T follicular helper cell (primary cell): ENCODE data around the gene PTPRF.
"Not testable (repeated sequence)": the region's sequence is repeated elsewhere in the genome, so short reads cannot be mapped to it uniquely, and the experiment has no call there.

Experiments used
- DNase-seq: peaks from one replicate; pipeline ENCODE4 v3.0.0-alpha.2; 2020; ENCODE audit warnings: low read depth

PTPRF gene

GRCh38 chr1:43537423-43538142 is 6.9 kb downstream of the PTPRF start:
- DNase-seq: no peak

DNA sequence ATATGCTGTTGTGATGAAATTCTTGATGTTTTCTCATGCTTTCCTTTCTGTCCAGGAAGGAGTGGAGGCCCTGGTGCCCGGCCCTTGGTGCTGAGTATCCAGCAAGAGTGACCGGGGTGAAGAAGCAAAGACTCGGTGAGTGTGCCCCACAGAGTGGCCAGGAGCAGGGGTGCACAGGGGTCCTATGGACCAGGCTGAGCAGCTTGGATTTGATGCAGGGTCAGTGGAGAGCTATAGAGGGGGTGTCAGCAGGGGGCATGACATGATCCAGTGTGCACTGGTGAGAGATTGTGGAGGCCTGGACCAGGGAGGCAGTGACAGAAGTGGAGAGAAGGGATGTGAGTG is 7.4 kb downstream of the PTPRF start:
- no peak for DNase-seq

DNA sequence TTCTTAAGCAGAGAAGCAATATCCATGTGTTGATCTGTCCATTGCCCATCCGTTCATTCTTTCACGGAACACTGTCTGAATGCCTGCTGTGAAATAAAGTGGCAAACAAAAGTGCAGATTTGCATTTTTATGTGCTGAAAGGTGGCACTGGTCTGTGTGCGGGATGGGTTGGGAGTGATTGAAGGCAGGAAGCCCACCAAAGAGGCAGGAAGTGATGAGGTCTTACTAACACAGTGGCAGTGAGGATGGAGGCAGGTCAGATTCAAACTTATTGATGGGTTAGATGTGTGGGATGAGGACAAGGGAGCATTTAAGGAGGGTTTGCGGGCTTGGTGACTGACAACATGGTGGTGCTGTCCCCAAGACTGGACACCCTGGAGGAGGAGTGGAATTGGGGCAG is 8.3 kb downstream of the PTPRF start:
- no peak for DNase-seq

DNA sequence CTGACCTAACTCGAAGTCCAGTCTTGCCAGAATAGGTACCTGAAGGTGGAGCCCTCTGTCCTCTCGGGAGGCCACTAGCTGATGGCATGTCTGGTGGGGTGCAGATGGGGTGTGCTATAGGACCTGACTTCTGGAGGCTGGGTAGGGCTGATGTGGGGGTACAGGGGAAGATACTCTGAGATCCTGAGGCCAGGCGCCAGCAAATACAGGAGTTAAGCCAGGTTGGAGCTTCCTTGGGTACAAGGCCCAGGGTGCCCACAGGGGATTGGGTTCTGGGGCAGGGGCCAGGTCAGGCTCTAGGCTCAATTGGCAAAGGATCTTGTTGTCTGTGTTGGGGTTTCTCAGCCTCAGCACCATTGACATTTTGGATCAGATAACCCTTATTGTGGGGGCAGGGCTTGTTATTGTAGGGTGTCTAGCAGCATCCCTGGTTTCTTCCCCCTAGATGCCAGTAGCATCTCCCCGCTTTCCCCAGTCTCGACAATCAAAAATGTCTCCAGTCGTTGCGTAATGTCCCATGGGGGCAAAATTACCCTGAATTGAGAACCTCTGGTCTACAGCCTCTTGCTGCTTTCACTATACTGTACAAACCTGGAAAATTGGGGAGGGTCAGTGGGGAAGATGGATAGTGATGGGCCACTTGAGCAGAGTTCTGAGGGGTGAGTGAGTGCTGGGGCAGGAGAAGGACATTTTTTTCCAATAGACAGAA is 9.2 kb downstream of the PTPRF start:
- no peak for DNase-seq

GRCh38 chr1:43540653-43541071 is 10.0 kb downstream of the PTPRF start:
- DNase-seq: no peak

DNA sequence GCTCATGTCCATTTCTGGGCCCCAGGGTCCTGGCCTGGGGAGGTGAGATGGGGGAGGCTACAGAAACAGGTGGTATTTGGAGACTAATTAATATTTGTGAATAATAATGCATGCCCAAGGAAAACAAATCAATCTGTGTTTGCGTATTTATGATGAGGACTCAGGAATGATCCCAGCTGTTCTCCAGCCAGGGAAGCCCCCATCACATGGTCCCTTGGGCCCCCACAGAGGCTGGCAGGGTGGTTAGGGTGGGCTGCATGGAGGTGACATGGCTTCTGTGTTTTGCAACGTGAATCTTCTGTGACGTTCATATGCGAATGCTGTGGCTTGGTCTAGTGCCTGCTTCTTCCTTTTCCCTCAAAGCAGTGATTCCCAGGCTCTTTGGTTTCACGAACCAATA is 10.5 kb downstream of the PTPRF start:
- no peak for DNase-seq

- no peak for DNase-seq
These were observed 11.2 kb downstream of the PTPRF start for GRCh38 chr1:43541721-43542401.

GRCh38 chr1:43542527-43543458 is 12.1 kb downstream of the PTPRF start:
- DNase-seq: no peak

DNA sequence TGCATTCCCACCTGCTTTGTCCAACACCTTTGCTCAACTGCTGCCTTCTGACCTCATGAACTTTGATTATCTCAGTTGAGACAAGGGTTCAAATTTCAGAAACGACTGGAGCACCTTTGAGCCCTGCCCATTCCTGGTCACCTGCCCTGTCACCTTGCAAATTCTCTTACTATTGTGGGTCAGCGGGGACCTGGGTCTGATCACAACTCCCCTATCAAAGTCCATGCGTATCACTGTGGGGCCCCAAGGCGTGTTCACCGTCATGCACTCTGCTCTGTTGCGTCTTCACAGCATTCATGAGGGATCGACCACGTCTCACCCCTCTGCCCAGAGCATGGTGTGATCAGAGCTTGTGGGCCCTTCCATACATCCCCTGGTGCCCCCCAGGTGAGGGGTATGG is 12.9 kb downstream of the PTPRF start:
- DNase-seq: no peak

- no peak for DNase-seq
These were observed 14.6 kb downstream of the PTPRF start for GRCh38 chr1:43545339-43545694.

DNA sequence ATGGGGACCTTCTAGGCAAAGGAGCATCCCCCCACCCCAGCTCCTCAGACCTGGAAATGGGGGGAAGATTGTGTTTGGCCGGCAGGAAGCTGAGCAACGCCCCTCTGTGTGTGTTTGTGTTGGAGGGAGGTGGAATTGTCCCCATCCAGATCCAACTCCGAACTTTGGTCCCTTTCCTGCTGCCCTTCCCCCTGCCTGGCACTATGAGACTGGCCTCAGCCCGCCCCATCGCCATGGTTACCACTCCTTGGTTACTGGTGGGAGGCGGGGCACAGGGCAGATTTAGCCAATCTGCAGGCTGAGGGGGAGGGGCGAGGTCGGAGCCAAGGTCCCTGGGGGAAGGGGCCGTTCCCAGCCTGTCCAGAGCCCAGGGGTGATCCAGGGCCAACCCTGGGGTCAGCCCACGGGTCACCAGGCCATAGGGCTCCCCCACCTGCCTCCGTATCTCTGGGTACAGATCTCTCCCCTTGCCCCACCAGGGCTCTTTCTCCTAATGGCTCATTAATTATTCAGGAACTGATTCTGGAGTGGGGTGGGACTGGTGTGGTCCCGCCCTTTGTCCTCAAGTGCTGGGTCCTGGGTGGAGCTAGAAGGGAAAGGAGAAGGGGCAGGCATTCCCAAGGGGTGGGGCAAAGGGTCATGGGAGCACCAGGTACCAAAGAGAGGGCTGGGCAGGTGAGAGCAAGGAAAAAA is 15.2 kb downstream of the PTPRF start:
- no peak for DNase-seq

DNA sequence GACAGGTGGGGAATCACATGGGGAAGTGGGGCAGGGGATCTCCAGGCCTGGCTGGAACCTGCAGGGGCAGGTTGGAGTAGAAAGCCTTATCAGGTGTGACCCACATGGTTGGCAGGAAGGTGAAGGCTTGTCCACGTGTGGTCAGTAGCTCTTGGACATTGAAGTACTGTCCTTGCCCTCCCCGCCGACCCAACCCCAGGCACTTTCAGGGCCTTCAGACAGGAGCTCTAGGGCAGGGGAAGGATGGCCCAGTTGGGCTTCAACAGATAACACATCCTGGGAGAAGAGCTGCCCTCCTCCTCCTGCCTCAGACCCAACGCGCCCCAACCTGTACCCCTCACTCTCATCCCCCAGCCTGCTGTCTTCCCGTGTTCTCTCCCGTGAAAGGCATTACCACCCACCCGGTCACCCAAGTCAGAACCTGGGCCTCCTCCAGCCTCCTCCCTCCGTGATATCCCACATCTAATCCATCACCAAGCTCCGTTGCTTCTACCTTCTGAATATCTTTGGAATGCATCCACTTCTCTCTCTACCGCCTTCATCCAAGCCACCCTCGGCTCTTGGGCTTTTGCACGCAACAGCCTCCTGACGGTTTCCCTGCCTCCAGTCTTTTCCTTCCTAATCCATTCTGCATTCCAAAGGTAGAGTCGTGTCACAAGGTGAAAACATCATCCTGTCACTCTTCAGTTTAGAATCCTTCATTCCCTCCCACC is 15.9 kb downstream of the PTPRF start:
- DNase-seq: no peak

DNA sequence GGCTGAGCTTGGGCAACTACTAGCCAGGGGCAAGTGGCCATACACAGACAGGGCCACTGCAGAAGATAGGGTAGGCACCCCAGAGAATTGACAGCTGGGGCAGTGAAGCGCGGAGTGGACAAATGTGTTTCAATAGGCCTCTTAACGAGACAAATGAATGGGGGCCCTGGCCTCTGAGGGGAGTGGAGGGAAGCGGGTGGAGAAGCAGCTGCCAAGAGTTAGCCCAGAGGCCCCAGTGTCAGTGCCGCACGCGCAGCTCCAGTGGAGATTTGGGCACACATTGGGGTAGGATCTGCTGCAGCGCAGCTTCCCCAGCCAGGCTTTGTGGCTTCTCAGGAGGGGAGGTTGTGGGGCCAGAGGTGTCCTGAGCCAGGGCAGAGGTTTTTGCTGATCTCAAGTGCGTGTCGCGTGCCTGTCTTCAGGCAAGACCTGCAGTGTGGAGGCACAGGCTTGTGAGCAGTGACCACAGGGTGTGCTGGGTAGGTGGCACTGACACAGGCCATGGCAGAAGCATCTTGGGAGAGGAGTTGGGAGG is 16.9 kb downstream of the PTPRF start:
- no peak for DNase-seq

GRCh38 chr1:43548285-43549271 is 17.9 kb downstream of the PTPRF start:
- DNase-seq: no peak

DNA sequence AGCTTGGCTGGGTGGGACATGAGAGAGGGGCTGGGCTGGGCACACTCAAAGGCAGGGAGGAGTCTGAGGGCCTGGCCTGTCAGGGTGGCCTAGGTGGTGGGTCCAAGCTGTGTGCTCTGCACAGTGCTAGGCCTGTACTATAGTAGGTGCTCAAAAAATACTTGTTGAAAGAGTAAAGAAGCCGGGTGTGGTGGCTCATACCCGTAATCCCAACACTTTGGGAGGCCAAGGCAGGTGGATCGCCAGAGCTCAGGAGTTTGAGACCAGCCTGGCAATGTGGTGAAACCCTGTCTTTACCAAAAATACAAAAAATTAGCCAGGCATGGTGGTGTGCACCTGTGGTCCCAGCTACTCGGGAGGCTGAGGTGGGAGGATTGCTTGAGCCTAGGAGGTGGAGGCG is 18.7 kb downstream of the PTPRF start:
- not testable (repeated sequence) for DNase-seq

DNA sequence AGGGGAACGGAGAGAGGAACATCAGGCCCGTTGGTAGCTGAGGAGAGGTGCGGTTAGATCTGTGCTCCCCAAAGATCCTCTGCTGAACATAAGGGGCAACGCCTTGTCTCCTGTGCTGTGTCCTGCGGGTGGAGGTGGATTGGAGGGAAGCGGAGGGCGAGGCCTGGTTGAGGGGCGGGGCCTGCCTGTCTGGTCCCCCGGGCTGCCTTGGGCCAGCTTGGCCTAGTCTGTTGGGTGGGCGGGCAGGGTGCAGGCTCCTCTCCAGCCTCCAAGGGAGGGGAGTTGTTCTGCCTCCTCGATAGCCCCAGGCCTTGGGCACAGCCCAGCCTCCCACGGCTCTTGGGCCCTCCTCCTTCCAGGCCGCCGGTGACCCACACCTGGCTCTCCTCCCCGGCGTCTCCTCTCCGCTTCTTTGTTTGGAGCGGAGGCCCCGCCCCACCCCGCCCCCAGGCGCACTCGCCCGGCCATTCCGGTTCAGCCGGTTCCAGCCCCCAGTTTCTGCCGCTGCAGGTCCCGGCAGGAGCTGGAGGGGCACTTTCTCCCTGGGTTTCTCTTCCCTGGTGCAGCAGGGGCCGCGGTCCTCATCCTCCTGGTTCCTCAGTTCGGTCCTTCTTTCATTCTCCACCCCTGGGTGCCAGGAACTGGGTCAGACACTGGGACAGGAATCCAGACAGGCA is 19.4 kb downstream of the PTPRF start:
- DNase-seq: no peak

DNA sequence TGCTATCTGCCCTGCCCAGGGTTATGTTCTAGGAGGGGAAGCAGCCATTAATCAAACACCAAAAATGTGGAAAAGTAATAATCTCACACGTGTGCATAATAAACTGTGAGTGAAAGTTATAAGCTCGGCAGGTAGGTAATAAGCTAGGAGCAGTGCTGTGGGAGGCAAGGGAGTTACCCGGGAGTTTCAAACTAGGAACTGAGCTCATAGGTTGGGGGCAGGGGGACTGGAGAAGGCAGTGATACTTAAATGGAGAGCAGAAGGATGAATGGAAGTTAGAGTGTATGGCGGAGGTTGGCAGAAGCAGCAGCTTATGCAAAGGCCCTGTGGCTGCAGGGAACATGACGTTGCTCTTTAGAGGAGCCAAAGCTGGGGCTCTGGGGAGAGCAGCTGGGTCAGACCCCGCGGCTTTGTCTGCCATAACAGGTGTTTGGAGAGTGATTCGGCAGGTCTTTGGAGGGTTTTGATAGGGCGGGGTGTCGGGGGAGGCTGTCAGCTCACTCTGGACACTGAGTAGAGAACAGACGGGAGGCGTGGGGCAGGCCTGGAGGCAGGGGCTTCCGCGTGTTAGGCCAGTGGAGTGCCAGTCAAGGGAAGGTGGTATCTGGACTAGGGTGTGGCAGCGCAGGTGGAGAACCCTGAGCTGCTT is 20.0 kb downstream of the PTPRF start:
- no peak for DNase-seq

- no peak for DNase-seq
These were observed 20.8 kb downstream of the PTPRF start for GRCh38 chr1:43551396-43551888.
